ENCODE measurements around the gene TTC7B.
A peak's percentile ranks its signal among the peaks of the same experiment; 100 is the strongest.
"Not testable (repeated sequence)": the region's sequence is repeated elsewhere in the genome, so short reads cannot be mapped to it uniquely, and the experiment has no call there.

The TTC7B gene

GRCh38 chr14:90829677-90830076, 13.4 kb upstream of the TTC7B start:
- DNase-seq: no peak

DNA sequence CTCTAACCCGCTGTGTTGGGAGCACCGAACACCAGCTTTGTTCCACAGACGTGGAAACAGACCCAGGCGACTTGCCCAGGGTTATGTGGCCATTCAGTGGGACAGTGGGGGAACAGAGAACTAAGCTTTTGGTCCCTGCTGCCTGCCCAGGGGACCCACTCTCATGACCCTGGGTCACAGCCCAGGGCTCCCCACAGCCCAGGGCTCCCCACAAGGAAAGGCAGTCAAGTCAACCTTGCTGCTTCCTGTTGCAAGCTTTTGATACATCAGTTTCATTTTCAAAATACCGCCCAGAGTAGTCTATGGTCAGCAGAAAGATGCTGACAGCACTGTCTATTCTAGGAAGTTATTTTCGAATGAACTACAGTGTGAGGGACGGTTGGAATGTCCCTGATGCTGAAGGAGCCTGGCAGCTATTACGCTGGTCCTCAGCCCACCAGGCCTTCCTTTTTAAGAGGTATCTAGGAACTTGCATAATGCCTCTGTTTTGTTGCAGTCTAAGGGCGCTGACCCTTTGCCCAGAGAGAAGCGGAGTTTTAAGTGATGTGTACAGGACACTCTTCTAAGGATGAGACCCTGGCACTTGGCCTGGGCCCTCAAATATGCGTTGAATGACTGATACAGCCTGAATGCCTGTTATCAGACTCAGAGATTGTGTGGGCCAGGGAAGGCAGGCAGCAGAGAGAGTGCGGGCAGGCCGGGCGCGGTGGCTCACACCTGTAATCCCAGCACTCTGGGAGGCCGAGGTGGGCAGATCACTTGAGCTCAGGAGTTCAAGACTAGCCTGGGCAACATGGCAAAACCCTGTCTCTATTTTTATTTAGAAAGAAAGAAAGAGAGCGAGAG, 12.6 kb upstream of the TTC7B start:
- no peak for DNase-seq

DNA sequence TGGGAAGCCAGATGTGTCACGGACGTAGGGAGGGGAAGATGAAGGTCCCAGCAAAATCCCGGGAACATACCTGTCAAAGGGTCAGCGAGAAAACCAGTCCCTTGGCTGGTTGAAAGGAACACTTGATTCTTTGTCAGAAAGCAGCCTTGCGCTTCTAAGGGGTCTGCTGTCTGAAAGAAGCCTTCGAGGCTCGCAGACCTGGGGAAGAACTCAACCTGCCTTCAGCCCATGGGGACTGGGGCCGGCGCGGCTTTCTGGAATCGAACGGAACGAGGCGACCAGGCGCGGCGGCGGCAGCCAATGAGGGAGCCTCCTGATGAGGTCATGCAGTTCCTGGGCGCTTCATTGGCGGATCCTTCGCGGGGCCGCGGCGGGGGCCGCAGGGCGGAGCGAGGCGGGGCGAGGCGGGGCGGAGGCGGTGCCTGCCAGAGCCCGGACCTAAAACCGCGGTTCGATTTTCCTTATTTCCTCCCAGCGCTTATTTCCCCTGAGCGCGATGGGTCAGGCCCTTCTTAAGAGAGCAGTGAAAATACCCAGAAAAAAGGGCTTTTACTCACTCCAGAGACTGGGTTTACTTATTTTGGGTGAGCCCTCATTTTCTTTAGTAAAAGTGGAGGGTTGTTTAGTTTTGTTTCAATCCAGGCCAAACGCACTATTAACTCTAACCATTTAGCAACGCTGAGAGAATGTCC, 11.8 kb upstream of the TTC7B start:
- peak; percentile 98 for DNase-seq

GRCh38 chr14:90823542-90823941, 7.3 kb upstream of the TTC7B start:
- DNase-seq: not testable (repeated sequence)

DNA sequence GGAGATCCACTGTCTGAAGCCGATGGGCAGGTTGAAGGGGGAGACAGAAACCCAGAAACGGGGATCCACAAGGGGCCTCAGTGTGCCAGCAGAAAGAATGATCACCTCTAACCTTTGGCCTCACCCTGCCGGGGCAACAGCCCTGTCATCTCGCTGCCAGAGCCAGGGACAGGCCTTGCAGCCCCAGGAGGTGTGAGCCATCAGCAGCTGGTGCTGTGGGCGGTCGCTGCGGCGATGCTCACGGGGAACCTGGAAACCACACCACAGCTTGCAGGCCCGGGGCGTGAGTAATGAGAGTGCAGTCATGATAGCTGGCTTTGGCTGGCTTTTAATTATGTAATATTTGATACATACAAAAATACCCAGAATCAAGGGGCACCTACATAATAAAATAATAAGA, 4.7 kb upstream of the TTC7B start:
- no peak for DNase-seq

DNA sequence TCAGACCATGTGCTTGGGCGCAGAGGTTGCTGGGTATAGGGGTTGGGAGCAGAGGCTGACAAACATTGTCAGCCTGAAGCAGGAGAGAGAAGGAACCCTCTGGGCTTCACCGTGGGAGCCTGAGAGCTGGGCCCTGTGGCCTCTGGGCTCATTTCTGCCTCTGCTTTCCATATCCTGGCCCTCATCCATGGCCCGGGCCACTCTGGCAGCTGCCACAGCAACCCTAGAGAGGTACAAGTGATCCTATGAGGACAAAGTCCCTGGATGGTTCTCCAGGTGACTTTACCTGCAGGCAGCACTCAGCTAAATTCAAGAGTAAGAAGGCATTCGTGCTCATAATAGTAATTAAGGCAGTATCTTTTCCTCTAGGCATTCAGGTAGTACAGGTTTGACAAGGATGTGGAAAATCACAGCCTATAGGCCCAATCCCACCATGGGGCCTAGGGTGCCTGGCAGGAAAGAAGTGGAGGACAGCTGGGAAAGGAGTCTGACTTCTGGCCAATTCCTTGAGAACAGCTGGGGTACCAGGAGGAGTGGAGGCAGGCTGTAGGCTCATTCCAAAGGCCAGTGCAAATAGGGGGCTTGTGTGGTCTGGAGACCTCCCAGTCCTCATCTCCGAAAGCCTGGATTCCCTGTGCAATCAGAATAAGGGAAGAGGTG, 3.6 kb upstream of the TTC7B start:
- DNase-seq: peak; percentile 41

DNA sequence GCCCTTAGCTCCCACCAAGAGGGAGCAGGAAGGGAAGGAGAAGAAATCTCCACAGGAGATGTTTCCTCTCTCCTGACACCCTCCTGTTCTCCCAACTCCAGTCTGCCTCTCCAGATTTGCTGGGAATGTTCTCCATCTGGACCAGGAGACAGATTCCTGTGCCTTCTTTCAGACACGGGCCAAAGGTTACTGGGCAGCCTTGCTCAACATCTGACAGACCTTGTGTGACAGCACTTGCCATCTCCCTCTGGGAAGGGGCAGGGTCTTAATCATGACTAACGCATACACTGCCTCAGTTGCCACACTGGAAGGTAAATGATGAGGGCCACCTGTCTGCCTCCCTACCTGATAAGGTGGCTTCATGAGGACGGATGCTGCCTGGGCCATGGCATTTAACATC, 2.5 kb upstream of the TTC7B start:
- no peak for DNase-seq

DNA sequence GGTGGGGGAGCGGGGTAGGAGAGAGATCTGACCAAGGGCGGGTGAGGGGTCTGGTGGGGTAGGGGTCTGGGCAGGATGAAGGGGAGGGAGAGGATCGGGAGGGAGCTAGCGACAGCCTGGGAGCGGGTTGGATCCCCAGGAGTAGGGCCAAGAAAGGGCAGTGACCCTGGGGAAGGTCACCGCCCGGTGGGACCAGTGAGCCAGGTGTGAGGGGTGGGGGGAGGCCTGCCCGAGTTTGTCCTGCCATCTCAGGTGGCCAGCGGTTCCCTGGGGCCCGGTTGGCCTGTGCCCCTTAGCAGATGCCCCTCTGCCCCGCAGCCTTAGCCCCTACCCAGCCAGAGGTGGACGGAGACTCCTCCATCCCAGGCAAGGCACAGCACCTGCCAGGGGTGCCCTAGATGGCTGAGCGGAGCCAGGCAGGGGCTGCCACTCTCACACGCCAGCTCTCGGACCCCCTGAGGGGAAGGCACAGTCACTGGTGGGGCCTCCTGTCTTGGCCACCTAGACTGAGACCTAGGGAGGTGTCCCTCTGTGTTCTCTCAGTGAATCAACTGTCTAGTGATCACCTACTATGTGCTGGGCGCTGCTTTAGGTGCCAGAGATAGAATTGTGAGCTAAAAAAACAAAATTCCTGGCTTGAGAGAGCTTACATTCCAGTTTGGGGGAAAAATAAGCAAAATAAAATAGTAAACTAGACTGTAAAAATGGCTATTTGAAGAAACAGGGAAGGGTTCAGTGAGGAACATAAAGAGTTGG, 629 bp upstream of the TTC7B start:
- no peak for DNase-seq

DNA sequence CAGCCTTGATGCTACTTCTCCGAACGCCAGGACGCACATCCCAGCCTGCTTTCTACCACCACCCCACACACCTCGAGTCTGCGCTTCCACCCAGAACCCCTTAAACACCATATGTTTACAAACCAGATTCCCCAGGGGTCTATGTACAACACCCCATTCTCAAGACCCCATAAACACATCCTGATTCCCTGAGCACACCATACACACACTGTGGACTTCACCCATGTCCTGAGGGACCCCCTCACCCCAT, 733 bp downstream of the TTC7B start:
- DNase-seq: no peak

DNA sequence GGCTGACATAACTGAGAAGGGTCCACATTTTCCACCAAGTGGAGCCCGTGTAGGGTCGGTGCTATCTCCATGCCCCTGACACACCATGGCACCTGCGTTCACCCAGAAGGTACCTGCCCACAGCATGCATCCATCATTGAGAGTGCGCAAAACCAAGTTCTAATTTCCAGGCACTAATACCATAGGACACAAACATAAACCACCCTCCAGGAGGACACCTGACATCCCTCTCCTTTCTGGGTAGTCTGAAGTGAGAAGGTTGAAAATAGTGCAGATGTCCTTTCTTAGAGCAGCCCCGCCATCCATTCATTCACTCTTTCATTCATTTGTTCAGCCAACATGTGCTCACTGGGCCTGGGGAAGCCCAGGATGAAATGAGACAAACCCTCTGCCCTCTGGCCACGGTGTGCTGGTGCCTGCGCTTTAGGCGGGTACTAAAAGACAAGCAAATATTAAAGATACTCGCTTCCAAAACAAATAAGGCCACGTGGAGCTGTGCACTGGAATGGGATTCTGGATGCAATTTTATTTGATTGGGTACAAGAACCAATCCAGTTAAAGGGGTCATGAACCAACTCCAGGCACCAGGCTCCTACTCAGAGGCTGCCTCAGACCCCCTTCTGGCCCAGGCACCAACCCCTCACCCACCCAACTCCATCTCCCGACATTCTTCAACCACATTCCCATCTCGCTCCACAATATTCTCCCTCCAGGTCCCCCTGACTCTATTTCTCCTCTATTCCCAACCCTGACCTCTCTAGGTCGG, 1.2 kb downstream of the TTC7B start:
- no peak for DNase-seq

DNA sequence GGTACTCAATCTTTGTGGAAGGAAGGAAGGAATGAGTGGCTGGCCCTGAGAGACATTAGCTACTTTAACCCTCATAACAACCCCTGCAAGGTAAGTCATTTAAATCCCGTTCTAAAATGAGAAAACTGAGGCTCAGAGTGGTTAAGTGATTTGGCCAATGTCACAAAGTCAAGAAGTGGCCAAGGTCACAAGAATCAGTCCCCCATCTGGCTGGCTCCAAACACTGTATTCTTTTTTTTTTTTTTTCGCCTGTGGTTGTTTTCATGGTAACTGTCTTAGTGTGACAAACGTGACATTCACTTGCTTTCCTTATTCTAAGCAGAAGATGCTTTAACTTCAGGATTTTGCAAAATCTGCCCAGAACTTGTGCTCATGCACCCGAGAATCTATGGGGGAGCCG, 2.8 kb downstream of the TTC7B start:
- no peak for DNase-seq

GRCh38 chr14:90812109-90812508, 4.1 kb downstream of the TTC7B start:
- no peak for DNase-seq

DNA sequence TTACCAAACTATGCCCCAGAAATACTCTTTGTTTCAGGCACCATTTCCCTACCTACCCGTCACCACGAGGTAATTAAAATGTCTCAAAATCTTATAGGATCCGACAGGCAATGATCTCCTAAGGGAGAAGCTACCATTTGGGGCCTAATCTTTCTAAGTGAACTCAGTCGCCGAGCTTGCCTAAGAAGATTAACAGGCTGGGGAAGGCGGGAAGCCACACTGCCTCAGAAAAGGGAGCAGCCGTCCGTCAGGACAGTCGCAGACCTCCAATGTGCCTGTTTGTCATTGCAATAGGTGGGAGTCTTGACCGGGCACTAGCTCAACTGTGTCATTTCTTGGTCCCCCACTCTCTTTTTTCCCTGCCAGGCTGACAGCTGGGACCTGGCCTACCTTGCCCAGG, 4.6 kb downstream of the TTC7B start:
- no peak for DNase-seq

DNA sequence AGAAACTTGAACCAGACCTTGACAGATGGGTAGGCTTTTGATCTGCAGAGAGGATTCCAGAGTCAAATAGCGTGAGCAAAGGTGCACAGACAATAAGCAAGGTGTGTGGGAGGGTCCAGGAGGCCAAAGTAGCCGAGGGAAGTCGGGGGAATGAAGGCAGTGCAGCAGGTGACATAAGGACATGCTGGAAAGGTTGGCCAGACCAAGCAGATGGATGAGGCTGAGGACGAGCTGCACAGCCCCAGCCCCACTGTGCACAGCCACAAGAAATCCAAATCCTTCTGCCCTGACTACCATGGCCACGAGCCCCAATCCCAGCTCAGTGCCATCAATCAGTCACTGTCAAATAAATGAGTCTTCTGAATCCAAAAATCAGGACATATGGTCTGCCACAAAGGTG, 5.4 kb downstream of the TTC7B start:
- no peak for DNase-seq

- no peak for DNase-seq
These were observed 6.5 kb downstream of the TTC7B start for GRCh38 chr14:90809530-90810312.

GRCh38 chr14:90808759-90809529, 7.3 kb downstream of the TTC7B start:
- DNase-seq: no peak

DNA sequence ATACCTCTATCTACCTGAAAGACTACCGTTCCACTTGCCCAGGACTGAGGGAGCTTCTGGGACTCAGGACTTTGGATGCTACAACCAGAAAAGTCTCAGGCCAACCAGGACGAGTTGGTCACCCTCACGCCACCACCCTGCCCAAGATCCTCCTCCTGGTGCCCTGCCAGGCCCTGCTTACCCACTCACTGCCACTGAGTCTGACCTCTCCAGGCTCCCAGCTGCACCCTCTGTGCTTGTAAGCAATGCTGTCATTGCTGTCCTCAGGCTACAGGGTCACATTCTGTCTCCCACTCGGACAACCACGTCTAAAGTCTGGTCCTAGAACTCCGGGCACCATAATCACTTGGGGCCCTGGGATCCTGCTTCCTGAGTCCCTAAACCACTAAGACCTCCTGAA, 9.2 kb downstream of the TTC7B start:
- DNase-seq: no peak

DNA sequence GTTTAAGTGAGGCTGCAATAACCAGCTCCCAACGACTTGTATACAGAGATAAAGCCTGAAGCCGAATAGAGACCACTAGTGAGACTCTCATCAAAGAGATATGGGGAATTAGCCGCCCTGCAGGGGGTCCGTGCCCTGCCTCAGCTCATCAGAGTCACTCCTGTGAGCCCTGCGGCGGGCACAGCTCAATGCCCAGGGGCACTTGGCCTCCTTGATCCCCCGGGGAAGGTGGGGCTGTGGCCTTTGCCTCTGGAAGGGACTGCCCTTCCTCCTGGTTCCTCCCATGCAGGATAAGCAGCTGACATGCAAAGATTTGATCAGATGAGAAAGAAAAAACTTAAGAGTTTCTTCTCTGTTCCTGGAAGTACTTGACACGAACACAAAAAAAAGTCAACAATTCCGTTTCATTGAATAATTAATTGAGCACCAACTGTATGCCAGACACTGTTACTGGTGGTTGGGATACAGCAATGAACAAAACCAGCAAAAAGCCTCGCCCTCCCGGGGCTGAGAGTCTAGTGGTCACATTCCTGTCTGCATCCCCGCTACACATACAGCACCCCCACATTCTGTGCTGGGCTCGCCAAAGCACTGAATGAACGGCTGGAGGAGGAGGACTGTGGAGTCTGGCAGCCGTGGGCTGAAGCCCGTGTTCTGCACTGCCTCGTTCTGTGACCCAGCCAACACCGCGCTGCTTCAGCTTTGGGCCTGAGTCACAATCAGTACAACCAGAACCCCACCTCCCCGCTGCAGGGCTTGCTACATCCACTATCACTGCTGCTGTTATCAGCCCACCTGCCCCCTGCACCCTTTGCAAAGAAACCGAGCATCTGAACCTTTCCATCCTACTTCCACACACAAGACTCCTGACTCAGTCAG, 10.3 kb downstream of the TTC7B start:
- DNase-seq: no peak

DNA sequence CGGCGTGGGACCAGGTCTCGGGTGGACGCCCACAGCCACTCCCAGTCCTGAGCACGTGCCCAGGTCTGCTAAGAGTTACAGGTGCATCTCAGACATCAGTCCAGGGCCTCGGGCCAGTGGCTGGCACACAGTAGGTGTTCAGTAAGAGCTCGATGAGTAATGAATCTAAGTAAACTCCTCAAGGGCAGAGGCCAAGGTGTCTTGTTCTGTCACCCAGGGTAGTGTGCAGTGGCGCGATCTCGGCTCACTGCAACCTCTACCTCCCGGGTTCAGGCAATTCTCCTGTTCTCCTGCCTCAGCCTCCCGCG, 11.2 kb downstream of the TTC7B start:
- no peak for DNase-seq

Measured in DMS79 treated with DMSO at 0.1 percent for 48 hours (cell line).